GM21390 (cell line): Measurements from ENCODE around the gene NHSL2.
"Not testable (repeated sequence)": the region's sequence is repeated elsewhere in the genome, so short reads cannot be mapped to it uniquely, and the experiment has no call there.

ENCODE experiments used
- ATAC-seq: cut with Tn5 transposase; IDR thresholded peaks from one replicate; pipeline ENCODE4 v1.9.1; 2021; ENCODE audit not compliant: unreplicated experiment

NHSL2 gene

GRCh38 chrX:72038868-72039267 is 128.2 kb downstream of the NHSL2 start:
- no peak for ATAC-seq

DNA sequence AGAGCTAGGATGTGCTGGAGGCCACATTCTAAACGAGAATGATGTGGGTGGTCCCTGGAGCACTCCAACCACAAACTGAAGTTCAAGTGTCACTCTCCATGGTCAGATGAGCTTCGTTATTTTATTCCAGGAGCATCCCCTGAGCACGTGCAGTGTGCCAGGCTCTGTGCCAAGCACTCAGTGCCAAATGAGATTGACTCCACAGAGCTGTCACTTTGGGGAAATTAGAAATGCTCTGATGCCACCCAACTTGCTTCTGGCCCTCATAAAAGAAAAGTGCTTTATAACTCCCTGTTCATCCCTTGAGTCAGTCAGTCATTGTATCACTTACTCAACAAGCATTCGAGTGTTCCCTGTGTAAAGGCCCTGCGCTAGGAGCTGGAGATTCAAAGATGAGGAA is 129.9 kb downstream of the NHSL2 start:
- no peak for ATAC-seq

DNA sequence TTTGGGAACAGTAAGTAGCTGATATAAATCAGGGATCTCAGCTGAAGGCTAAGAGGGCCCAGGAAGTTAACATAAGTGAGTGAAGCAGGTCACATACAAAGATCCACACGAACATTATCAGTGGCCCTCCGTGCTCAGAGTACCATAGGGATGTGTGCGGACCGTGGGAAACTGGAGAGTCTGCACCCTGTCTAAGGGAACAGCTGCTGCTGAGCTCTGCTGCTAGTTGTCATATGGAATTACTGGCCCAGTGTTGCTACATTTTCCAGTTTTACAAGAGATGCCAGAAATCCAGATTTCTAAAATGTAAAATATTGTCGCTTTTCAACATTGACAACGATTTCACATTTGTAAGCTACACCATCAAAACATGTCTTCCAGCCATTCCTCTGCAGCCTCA is 130.5 kb downstream of the NHSL2 start:
- no peak for ATAC-seq

GRCh38 chrX:72041871-72042851 is 131.5 kb downstream of the NHSL2 start:
- no peak for ATAC-seq

GRCh38 chrX:72042852-72043248 is 132.2 kb downstream of the NHSL2 start:
- ATAC-seq: no peak

GRCh38 chrX:72043636-72044035 is 133.0 kb downstream of the NHSL2 start:
- no peak for ATAC-seq

DNA sequence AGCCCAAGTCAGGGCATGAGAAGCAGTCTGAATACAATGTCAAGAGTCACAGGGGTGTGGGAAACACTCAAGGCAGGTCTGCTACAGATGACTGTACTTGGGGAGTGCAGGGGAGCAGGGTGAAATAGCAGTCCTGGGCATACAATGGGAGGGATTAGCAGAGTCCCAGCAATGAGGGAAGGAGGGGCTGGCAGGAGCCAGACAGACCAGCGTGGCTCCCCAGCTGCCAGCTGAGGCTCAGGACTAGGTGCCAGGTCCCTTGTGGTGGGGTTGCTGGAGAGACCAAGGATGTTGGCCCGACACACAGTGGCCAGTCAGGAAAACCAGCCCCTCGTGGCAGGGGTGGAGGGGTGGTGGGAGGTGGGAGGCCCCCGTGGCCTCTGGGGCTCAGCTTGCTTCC is 134.5 kb downstream of the NHSL2 start:
- ATAC-seq: no peak

- ATAC-seq: no peak
Observed at GRCh38 chrX:72045552-72046277, 135.1 kb downstream of the NHSL2 start.

- ATAC-seq: no peak
Observed at GRCh38 chrX:72046447-72046846, 135.8 kb downstream of the NHSL2 start.

- no peak for ATAC-seq
Observed at GRCh38 chrX:72048510-72049455, 138.1 kb downstream of the NHSL2 start.

- no peak for ATAC-seq
Observed at GRCh38 chrX:72050011-72050410, 139.4 kb downstream of the NHSL2 start.

GRCh38 chrX:72051589-72051988 is 140.9 kb downstream of the NHSL2 start:
- no peak for ATAC-seq

GRCh38 chrX:72052415-72053090 is 141.9 kb downstream of the NHSL2 start:
- no peak for ATAC-seq

- ATAC-seq: no peak
Observed at GRCh38 chrX:72053508-72053907, 142.9 kb downstream of the NHSL2 start.

DNA sequence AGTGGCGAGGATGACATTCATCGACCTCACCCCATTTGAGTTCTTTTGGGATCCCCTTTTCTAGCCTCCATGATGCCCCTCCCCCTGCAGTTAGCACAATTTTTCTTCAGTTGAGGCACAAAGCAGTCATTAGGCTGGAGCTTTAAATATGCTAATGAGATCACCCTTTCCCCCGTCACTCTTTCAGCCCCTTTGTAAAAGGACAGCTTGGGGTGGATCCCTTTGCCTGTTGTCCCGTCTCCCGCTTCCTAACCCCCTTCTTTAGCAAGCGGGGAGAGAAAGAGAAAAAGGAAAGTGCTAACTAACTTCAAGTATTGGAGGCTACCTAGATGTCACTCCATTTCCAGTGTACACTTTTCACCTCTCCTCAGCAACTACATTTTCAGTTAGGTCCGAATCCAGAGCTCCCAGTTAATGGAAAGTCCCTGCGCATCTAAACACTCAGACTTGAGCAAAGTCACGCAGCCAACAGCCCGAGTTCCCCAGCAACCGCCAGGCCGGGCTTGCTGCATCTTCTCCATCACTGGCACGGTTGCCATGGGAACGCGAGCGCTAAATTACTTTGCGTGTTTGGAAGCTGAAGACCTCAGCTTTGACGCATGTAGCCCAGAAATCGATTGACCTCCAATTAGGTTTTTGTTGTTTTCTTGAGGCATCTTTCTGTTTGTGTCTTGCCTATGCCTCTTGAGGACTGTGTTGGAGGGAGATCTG is 144.3 kb downstream of the NHSL2 start:
- no peak for ATAC-seq

GRCh38 chrX:72057331-72057730 is 146.7 kb downstream of the NHSL2 start:
- no peak for ATAC-seq

DNA sequence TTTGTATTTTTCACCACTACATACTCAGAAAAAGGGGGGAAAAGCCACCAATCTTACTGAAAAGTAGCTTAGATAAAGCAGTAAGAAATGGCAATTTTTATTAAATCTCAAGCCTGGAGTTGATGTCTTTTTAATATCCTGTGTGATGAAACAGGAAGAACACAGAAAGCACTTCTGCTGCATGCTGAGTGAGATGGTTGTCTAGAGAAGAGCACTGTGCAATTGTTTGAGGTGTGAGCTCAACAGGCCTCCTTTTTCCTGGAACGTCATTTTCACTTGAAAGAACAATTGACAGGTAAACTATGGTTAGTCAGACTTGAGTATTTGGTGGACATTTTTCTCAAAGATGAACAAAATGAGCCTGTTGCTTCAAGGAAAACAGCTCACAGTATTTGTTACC is 147.2 kb downstream of the NHSL2 start:
- ATAC-seq: no peak

DNA sequence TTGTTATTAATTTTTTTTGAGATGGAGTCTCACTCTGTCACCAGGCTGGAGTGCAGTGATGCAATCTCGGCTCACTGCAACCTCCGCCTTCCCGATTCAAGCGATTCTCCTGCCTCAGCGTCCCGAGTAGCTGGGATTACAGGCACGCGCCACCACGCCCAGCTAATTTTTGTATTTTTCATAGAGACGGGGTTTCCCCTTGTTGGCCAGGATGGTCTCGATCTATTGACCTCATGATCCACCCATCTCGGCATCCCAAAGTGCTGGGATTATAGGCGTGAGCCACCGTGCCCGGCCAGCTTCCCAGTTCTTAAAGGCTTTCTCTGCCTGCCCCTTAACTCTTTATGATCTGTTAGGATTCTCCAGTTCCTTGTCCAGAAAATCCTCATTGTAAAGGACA is 147.7 kb downstream of the NHSL2 start:
- ATAC-seq: not testable (repeated sequence)

- no peak for ATAC-seq
Observed at GRCh38 chrX:72060196-72060920, 149.7 kb downstream of the NHSL2 start.
